Measurements from ENCODE around the gene NAA16. TPM values are rescaled to one million over a fixed set of nuclear protein-coding genes. Genes with fewer than 3 reads are reported as not detected.

Gene NAA16
- total and polyA plus RNA-seq, 4 donors, result 5.8 to 24.7 (median 16.3) TPM

- Histone ChIP-seq H3K9me3 (ENCODE audit: control insufficient read depth, low read length) (no peaks in the 10 kb centered on the region), H3K27me3 (ENCODE audit: control insufficient read depth in 1 of 2, insufficient read depth in 2 of 2, low read length in 1 of 2) (no peaks in the 10 kb centered on the region), H3K36me3 (ENCODE audit: control insufficient read depth in 1 of 2, insufficient read depth in 2 of 2, low read length in 1 of 2) (no peaks in the 10 kb centered on the region), H3K27ac (ENCODE audit: low read depth in 1 of 2, low read length in 2 of 2) (no peak overlapping the region), H3K4me3 (ENCODE audit: low read length in 2 of 2) (no peak overlapping the region), H3K4me1 (ENCODE audit: control insufficient read depth in 1 of 2, insufficient read depth in 2 of 2, low read length in 2 of 2) (no peaks in the 10 kb centered on the region)
- intact Hi-C loops (cut with DNase I), result no loop called here
- WGBS, 2 donors, result 0 to 6% methylated on average over 3 of the region's 3 CpGs
- DNase-seq (no peak), ATAC-seq (ENCODE audit: low FRiP score) (no peak)
These were observed 76.5 kb downstream of the NAA16 start for GRCh38 chr13:41387576-41387975.

- 83 to 84% methylated on average over 6 of the region's 6 CpGs for WGBS, 2 donors
- Histone ChIP-seq H3K27me3 (ENCODE audit: control insufficient read depth in 1 of 2, insufficient read depth in 2 of 2, low read length in 1 of 2) (no peaks in the 10 kb centered on the region), H3K9me3 (ENCODE audit: control insufficient read depth, low read length) (no peaks in the 10 kb centered on the region), H3K4me1 (ENCODE audit: control insufficient read depth in 1 of 2, insufficient read depth in 2 of 2, low read length in 2 of 2) (no peaks in the 10 kb centered on the region), H3K27ac (ENCODE audit: low read depth in 1 of 2, low read length in 2 of 2) (no peak overlapping the region), H3K4me3 (ENCODE audit: low read length in 2 of 2) (no peak overlapping the region), H3K36me3 (ENCODE audit: control insufficient read depth in 1 of 2, insufficient read depth in 2 of 2, low read length in 1 of 2) (no peaks in the 10 kb centered on the region)
- intact Hi-C loops (cut with DNase I), result no loop called here
- DNase-seq, result no peak
- ATAC-seq (ENCODE audit: low FRiP score), result no peak
These were observed 77.2 kb downstream of the NAA16 start for GRCh38 chr13:41388143-41388881.

DNA sequence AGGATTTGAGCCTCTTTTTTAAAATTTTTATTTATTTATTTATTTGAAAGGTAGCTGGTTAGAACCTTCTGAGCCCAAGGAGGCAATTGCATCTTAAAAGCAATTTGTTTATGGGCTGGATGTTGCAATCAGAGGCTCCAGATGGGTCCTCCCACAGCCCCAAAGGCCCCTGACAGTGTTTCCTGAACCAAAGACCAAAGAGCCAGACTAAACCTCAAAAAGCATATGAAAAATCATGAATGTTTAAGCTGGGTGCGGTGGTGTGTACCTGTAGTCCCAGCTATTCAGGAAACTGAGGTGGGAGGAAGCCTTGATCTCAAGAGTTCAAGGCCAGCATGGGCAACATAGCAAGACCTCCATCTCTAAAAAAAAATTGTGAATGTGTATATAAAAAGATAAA, 78.5 kb downstream of the NAA16 start:
- H3K27me3 ChIP-seq (ENCODE audit: control insufficient read depth in 1 of 2, insufficient read depth in 2 of 2, low read length in 1 of 2), result no peaks in the 10 kb centered on the region
- no peak overlapping the region for H3K27ac ChIP-seq (ENCODE audit: low read depth in 1 of 2, low read length in 2 of 2)
- no peaks in the 10 kb centered on the region for H3K9me3 ChIP-seq (ENCODE audit: control insufficient read depth, low read length)
- H3K4me1 ChIP-seq (ENCODE audit: control insufficient read depth in 1 of 2, insufficient read depth in 2 of 2, low read length in 2 of 2), result no peaks in the 10 kb centered on the region
- DNase-seq (no peak), ATAC-seq (ENCODE audit: low FRiP score) (no peak)
- no peak overlapping the region for H3K4me3 ChIP-seq (ENCODE audit: low read length in 2 of 2)
- no peaks in the 10 kb centered on the region for H3K36me3 ChIP-seq (ENCODE audit: control insufficient read depth in 1 of 2, insufficient read depth in 2 of 2, low read length in 1 of 2)
- WGBS, 2 donors, result 85 to 95% methylated on average over 1 of the region's 1 CpG
- intact Hi-C loops (cut with DNase I), result no loop called here

GRCh38 chr13:41394166-41394565, 83.1 kb downstream of the NAA16 start:
- Histone ChIP-seq H3K27me3 (ENCODE audit: control insufficient read depth in 1 of 2, insufficient read depth in 2 of 2, low read length in 1 of 2) (no peaks in the 10 kb centered on the region), H3K27ac (ENCODE audit: low read depth in 1 of 2, low read length in 2 of 2) (no peak overlapping the region), H3K36me3 (ENCODE audit: control insufficient read depth in 1 of 2, insufficient read depth in 2 of 2, low read length in 1 of 2) (no peaks in the 10 kb centered on the region), H3K4me1 (ENCODE audit: control insufficient read depth in 1 of 2, insufficient read depth in 2 of 2, low read length in 2 of 2) (no peaks in the 10 kb centered on the region), H3K9me3 (ENCODE audit: control insufficient read depth, low read length) (no peaks in the 10 kb centered on the region), H3K4me3 (ENCODE audit: low read length in 2 of 2) (no peak overlapping the region)
- WGBS, 2 donors, result 92 to 100% methylated on average over 1 of the region's 1 CpG
- DNase-seq (no peak), ATAC-seq (ENCODE audit: low FRiP score) (no peak)
- intact Hi-C loops (cut with DNase I), result no loop called here

- Histone ChIP-seq H3K27me3 (ENCODE audit: control insufficient read depth in 1 of 2, insufficient read depth in 2 of 2, low read length in 1 of 2) (no peaks in the 10 kb centered on the region), H3K4me1 (ENCODE audit: control insufficient read depth in 1 of 2, insufficient read depth in 2 of 2, low read length in 2 of 2) (no peaks in the 10 kb centered on the region), H3K9me3 (ENCODE audit: control insufficient read depth, low read length) (no peaks in the 10 kb centered on the region), H3K27ac (ENCODE audit: low read depth in 1 of 2, low read length in 2 of 2) (no peak overlapping the region), H3K36me3 (ENCODE audit: control insufficient read depth in 1 of 2, insufficient read depth in 2 of 2, low read length in 1 of 2) (no peaks in the 10 kb centered on the region), H3K4me3 (ENCODE audit: low read length in 2 of 2) (no peak overlapping the region)
- intact Hi-C loops (cut with DNase I), result no loop called here
- DNase-seq (no peak), ATAC-seq (ENCODE audit: low FRiP score) (no peak)
- WGBS, 2 donors, result 53 to 59% methylated on average over 7 of the region's 7 CpGs
These were observed 87.6 kb downstream of the NAA16 start for GRCh38 chr13:41398494-41399170.

GRCh38 chr13:41401366-41401765, 90.3 kb downstream of the NAA16 start:
- Histone ChIP-seq H3K27me3 (ENCODE audit: control insufficient read depth in 1 of 2, insufficient read depth in 2 of 2, low read length in 1 of 2) (no peaks in the 10 kb centered on the region), H3K4me1 (ENCODE audit: control insufficient read depth in 1 of 2, insufficient read depth in 2 of 2, low read length in 2 of 2) (no peaks in the 10 kb centered on the region), H3K4me3 (ENCODE audit: low read length in 2 of 2) (no peak overlapping the region), H3K9me3 (ENCODE audit: control insufficient read depth, low read length) (no peaks in the 10 kb centered on the region), H3K36me3 (ENCODE audit: control insufficient read depth in 1 of 2, insufficient read depth in 2 of 2, low read length in 1 of 2) (no peaks in the 10 kb centered on the region), H3K27ac (ENCODE audit: low read depth in 1 of 2, low read length in 2 of 2) (no peak overlapping the region)
- ATAC-seq (ENCODE audit: low FRiP score) (no peak), DNase-seq (no peak)
- intact Hi-C loops (cut with DNase I), result no loop called here
- WGBS, 2 donors, result 86 to 89% methylated on average over 4 of the region's 4 CpGs

- no peak overlapping the region for H3K27ac ChIP-seq (ENCODE audit: low read depth in 1 of 2, low read length in 2 of 2)
- intact Hi-C loops (cut with DNase I), result no loop called here
- ATAC-seq (ENCODE audit: low FRiP score) (peak; percentile 63), DNase-seq (no peak)
- no peaks in the 10 kb centered on the region for H3K27me3 ChIP-seq (ENCODE audit: control insufficient read depth in 1 of 2, insufficient read depth in 2 of 2, low read length in 1 of 2)
- no peaks in the 10 kb centered on the region for H3K9me3 ChIP-seq (ENCODE audit: control insufficient read depth, low read length)
- 63% methylated on average over 14 of the region's 14 CpGs for WGBS, 2 donors
- H3K36me3 ChIP-seq (ENCODE audit: control insufficient read depth in 1 of 2, insufficient read depth in 2 of 2, low read length in 1 of 2), result no peaks in the 10 kb centered on the region
- no peak overlapping the region for H3K4me3 ChIP-seq (ENCODE audit: low read length in 2 of 2)
- H3K4me1 ChIP-seq (ENCODE audit: control insufficient read depth in 1 of 2, insufficient read depth in 2 of 2, low read length in 2 of 2), result no peaks in the 10 kb centered on the region
These were observed 91.8 kb downstream of the NAA16 start for GRCh38 chr13:41402691-41403511.

DNA sequence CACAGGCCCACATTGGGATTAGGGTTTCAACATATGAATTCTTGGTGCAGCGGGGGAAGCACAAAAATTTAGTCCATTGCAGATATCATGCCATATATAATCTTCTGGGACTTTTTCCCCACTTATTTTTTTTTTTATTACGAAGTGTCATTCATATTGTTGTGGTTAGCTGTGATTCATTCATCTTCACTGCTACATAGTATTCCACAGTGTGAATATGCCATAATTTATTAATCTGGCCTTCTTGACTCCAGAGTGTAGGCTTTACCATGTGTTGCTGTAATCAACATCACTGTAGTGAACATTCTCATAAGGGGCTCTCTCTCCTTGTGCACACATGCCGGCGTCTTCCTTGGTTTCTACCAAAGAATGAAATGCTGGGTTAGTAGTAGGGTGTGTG, 92.9 kb downstream of the NAA16 start:
- H3K4me1 ChIP-seq (ENCODE audit: control insufficient read depth in 1 of 2, insufficient read depth in 2 of 2, low read length in 2 of 2), result no peaks in the 10 kb centered on the region
- WGBS, 2 donors, result 95 to 97% methylated on average over 4 of the region's 4 CpGs
- no peak for DNase-seq
- no peak overlapping the region for H3K4me3 ChIP-seq (ENCODE audit: low read length in 2 of 2)
- no peak overlapping the region for H3K27ac ChIP-seq (ENCODE audit: low read depth in 1 of 2, low read length in 2 of 2)
- H3K9me3 ChIP-seq (ENCODE audit: control insufficient read depth, low read length), result no peaks in the 10 kb centered on the region
- intact Hi-C loops (cut with DNase I), result no loop called here
- H3K36me3 ChIP-seq (ENCODE audit: control insufficient read depth in 1 of 2, insufficient read depth in 2 of 2, low read length in 1 of 2), result no peaks in the 10 kb centered on the region
- no peak for ATAC-seq (ENCODE audit: low FRiP score)
- no peaks in the 10 kb centered on the region for H3K27me3 ChIP-seq (ENCODE audit: control insufficient read depth in 1 of 2, insufficient read depth in 2 of 2, low read length in 1 of 2)

All from aorta (tissue), 5 donors.